Left ventricle myocardium inferior (tissue), 1 donor: Measurements from ENCODE around the gene ZBTB9. TPM values are rescaled to one million over a fixed set of nuclear protein-coding genes. Genes with fewer than 3 reads are reported as not detected.

Experiments used
- DNase-seq: peaks from one replicate; pipeline ENCODE4 v3.0.0-alpha.2; 2020
- H3K27ac ChIP-seq: fragments of 200-600 bp; replicated peaks from 2 replicates; pipeline ENCODE4 v1.8.0; 2021
- H3K27me3 ChIP-seq: fragments of 200-600 bp; 2 replicates; pipeline ENCODE4 v1.8.0; 2021; ENCODE audit warnings: low read depth
- H3K36me3 ChIP-seq: fragments of 200-600 bp; 2 replicates; pipeline ENCODE4 v1.8.0; 2021
- H3K4me1 ChIP-seq: fragments of 200-600 bp; 2 replicates; pipeline ENCODE4 v1.8.0; 2021
- H3K4me3 ChIP-seq: fragments of 200-600 bp; 2 replicates; pipeline ENCODE4 v1.8.0; 2021; ENCODE audit warnings: mild to moderate bottlenecking, moderate library complexity
- H3K9me3 ChIP-seq: fragments of 200-600 bp; replicated peaks from 2 replicates; pipeline ENCODE4 v1.8.0; 2021
- intact Hi-C: fragments of 100-400 bp; cut with micrococcal nuclease; formaldehyde crosslinking; loops from one replicate; pipeline ENCODE4 v1.11.0; 2022
- total RNA-seq: library from RNA; stranded (reverse); fragmentation: NEBNext Ultra II Directional; extraction: Animal tissue kit (Norgen Biotek cat#: 25700); gene quantifications from one replicate; pipeline ENCODE4 v1.2.1, GENCODE V29; 2021
- TF ChIP-seq, protein P1 (sequence below): fragments of 200-600 bp; IDR thresholded peaks from 2 replicates; pipeline ENCODE4 v1.8.0; 2021; ENCODE audit warnings: antibody characterized with exemption, mild to moderate bottlenecking, borderline replicate concordance
- donor health status: DM: no; HTN: yes; CAD: no; lungs with severe emphysema.

Gene ZBTB9
- total RNA-seq, 1 donor from 2014 or later = 4.9 TPM

DNA sequence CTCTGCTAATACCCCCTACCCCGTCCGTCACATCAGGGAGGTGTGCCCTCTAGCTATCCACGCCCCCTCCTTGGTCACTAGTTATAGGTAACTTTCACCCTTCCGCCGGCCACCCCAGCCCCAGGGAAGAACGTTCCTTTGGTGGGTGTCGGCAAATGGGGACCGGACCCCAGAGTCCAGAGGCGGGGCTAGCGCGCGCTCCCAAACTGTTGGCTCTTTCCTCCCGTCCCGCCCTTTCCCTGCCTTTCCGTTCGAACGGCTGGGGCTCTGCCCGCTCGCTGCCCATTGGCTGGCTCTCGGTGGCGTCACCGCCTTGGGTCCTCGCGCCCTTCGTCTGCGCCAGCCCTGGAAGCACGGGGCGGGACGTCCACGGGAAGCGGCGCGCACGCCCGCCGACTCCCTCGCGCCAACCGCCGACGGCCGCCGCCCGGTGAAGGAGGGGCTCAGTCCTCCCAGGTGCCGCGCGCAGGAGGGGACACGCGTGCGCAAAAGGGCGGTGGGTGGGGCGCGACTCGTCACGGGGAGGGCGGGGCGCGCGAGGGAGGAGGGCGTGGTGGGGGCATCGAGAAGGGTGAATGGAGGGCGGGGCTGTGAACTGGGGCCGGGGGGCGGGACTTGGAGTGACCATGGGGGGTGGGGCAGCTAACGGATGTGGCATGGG lies 44.2 kb upstream of the ZBTB9 start:
- intact Hi-C loops = no loop called here
- H3K27me3 ChIP-seq = no peaks in the 10 kb centered on the region
- H3K4me3 ChIP-seq = peak overlapping the region; percentile 100
- peaks cover 43% of the 10 kb centered on the region for H3K4me1 ChIP-seq
- DNase-seq = peak; percentile 98
- TF ChIP-seq, protein P1, sequence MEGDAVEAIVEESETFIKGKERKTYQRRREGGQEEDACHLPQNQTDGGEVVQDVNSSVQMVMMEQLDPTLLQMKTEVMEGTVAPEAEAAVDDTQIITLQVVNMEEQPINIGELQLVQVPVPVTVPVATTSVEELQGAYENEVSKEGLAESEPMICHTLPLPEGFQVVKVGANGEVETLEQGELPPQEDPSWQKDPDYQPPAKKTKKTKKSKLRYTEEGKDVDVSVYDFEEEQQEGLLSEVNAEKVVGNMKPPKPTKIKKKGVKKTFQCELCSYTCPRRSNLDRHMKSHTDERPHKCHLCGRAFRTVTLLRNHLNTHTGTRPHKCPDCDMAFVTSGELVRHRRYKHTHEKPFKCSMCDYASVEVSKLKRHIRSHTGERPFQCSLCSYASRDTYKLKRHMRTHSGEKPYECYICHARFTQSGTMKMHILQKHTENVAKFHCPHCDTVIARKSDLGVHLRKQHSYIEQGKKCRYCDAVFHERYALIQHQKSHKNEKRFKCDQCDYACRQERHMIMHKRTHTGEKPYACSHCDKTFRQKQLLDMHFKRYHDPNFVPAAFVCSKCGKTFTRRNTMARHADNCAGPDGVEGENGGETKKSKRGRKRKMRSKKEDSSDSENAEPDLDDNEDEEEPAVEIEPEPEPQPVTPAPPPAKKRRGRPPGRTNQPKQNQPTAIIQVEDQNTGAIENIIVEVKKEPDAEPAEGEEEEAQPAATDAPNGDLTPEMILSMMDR = no peak
- H3K9me3 ChIP-seq = no peaks in the 10 kb centered on the region
- peaks cover 32% of the 10 kb centered on the region for H3K36me3 ChIP-seq
- peak overlapping the region; percentile 100 for H3K27ac ChIP-seq

DNA sequence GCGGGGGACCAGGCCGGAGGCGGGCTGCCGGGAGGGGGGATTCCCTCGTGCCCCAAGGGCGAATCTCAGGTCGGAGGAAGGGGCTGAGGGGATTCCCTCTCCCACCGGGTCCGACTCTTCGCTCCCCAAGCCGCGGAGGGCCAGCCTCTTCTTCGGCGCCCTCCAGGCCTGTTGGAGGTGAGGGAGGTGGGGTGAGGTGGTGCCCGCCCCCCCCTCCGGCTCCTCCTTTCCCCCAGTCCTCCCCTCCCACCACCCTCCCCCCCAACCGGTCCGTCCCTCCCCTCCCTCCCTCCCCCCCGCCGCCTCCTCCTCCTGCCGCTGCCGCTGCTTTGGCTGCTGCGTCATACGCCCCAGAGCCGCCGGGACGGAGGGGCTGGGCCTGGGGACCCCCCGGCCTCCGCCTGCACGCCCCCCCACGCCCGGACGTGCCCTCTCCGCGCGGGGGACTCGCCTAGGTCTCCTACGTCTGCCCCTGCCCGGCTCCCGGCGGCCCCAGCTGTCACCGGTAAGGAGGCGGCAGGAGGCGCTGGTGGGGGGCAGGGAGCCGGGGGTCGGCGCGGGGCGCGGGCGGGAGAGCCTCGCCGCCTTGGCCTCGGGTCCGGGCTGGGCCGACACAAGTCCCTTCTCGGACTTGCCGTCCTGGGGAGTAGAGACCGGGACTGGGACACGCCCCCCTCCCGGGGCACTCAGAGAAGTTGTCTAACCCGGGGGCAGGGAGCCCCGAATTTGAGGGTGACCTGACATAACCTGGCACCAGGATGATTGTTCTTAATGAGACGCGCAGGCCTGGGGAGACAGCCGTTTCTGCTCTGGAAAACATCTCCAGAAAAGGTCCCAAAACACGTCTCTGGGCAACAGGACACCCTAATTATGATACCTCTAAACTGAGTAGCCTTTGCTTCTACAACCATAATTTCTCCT lies 43.4 kb upstream of the ZBTB9 start, which contains the start of gene PHF1:
Gene PHF1, plus strand, starts transcription at position 304 of the 921 bp plus-strand sequence. CDS start 1,250 bp downstream, outside the sequence.
- Histone ChIP-seq H3K4me1 (peaks cover 51% of the 10 kb centered on the region), H3K27ac (peak within 1 kb of the TSS; percentile 100), H3K27me3 (no peaks in the 10 kb centered on the region), H3K36me3 (peaks cover 40% of the 10 kb centered on the region), H3K9me3 (no peaks in the 10 kb centered on the region), H3K4me3 (peak within 1 kb of the TSS; percentile 100)
- peak; percentile 82 for DNase-seq
- TF ChIP-seq, protein P1 = no peak
- intact Hi-C loops = no loop called here

DNA sequence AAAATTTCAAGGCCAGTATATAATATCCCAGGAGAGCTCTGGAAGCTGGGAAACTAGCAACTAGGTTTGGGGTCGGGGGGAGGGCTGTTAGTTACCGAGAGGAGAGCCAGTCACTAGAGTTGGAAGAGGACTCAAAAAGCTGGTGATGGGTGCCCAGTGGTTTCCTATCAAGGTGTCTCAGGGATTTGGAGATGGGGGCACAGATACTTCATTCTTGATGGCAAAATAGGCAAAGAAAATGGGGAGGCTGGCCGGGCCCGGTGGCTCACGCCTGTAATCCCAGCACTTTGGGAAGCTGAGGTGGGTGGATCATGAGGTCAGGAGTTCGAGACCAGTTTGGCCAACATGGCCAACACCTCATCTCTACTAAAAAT lies 42.8 kb upstream of the ZBTB9 start:
- Histone ChIP-seq H3K4me1 (peaks cover 57% of the 10 kb centered on the region), H3K4me3 (peak overlapping the region; percentile 100), H3K36me3 (peaks cover 46% of the 10 kb centered on the region), H3K27ac (peak overlapping the region; percentile 100), H3K9me3 (no peaks in the 10 kb centered on the region), H3K27me3 (no peaks in the 10 kb centered on the region)
- no peak for DNase-seq
- TF ChIP-seq, protein P1 = no peak
- intact Hi-C loops = no loop called here

GRCh38 chr6:33412140-33413009 lies 42.0 kb upstream of the ZBTB9 start:
- Histone ChIP-seq H3K27me3 (no peaks in the 10 kb centered on the region), H3K4me3 (peak overlapping the region; percentile 100), H3K9me3 (no peaks in the 10 kb centered on the region), H3K27ac (peak overlapping the region; percentile 100), H3K36me3 (peaks cover 46% of the 10 kb centered on the region), H3K4me1 (peaks cover 65% of the 10 kb centered on the region)
- intact Hi-C loops = no loop called here
- TF ChIP-seq, protein P1 = no peak
- DNase-seq = no peak
